HEK293 (cell line): ENCODE results near the gene ACYP1.

Source experiments
- ZNF223 ChIP-seq: fragments of 450-650 bp; formaldehyde crosslinking; IDR thresholded peaks from 2 replicates; pipeline ENCODE4 v1.5.1; 2016; ENCODE audit warnings: missing biosample characterization, missing genetic modification characterization
- ZNF274 ChIP-seq, 2 experiments: fragments of 200-500 bp in 1 of 2; fragments of 450-650 bp in 1 of 2; sonication (Bioruptor generic) in 1 of 2; formaldehyde crosslinking in 1 of 2; IDR thresholded peaks; 2 replicates each; pipeline versions ENCODE4 v1.5.1 to v1.6.1; 2014 to 2016; ENCODE audit warnings: borderline replicate concordance in 1 of 2, inconsistent platforms in 1 of 2, low read length in 1 of 2, missing biosample characterization in 1 of 2, missing genetic modification characterization in 1 of 2
- ZNF324 ChIP-seq: fragments of 450-650 bp; formaldehyde crosslinking; IDR thresholded peaks from 2 replicates; pipeline ENCODE4 v1.5.1; 2016; ENCODE audit warnings: missing biosample characterization, missing genetic modification characterization
- ZNF610 ChIP-seq: fragments of 450-650 bp; formaldehyde crosslinking; IDR thresholded peaks from 2 replicates; pipeline ENCODE4 v1.5.1; 2016; ENCODE audit warnings: missing biosample characterization, missing genetic modification characterization, borderline replicate concordance
- TF ChIP-seq, protein P1 (sequence below): fragments of 450-650 bp; formaldehyde crosslinking; IDR thresholded peaks from 2 replicates; pipeline ENCODE4 v1.5.1; 2016; ENCODE audit warnings: missing biosample characterization, missing genetic modification characterization
- TF ChIP-seq, protein P2 (sequence below): fragments of 450-650 bp; formaldehyde crosslinking; optimal IDR thresholded peaks from 2 replicates; pipeline ENCODE3; 2016; ENCODE audit warnings: missing biosample characterization, mild to moderate bottlenecking, missing genetic modification characterization

DNA sequence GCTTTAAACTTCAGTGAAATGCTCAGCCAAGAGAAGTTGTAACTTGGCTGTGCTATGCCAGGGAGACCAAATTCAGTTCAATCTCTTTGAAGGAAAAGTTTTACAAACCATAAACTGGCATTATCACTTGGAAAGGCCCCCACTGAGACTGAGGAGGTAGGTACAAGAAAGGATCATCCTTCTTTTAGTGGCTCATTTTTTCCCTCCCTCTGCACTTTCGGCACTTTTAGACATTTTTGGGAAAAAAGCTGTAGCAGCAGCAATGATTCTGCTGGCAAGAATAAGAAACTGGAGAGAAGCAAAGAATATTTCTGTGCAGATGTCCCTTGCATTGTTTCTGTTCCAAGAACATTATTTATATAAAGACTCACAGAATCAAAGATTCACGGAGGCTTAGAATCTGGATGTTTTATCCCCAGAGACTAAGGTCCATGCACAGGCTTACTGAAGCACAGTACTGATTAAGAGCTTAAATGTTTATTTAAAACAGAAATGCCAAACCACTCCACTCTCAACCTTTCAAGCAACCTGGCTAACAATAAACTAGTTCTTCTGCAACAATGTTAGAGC lies 17.9 kb upstream of the ACYP1 start:
- TF ChIP-seq, protein P1, sequence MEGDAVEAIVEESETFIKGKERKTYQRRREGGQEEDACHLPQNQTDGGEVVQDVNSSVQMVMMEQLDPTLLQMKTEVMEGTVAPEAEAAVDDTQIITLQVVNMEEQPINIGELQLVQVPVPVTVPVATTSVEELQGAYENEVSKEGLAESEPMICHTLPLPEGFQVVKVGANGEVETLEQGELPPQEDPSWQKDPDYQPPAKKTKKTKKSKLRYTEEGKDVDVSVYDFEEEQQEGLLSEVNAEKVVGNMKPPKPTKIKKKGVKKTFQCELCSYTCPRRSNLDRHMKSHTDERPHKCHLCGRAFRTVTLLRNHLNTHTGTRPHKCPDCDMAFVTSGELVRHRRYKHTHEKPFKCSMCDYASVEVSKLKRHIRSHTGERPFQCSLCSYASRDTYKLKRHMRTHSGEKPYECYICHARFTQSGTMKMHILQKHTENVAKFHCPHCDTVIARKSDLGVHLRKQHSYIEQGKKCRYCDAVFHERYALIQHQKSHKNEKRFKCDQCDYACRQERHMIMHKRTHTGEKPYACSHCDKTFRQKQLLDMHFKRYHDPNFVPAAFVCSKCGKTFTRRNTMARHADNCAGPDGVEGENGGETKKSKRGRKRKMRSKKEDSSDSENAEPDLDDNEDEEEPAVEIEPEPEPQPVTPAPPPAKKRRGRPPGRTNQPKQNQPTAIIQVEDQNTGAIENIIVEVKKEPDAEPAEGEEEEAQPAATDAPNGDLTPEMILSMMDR, result no peak
- TF ChIP-seq ZNF324 (tag by site-specific recombination), result no peak
- no peak for TF ChIP-seq ZNF274 (IDR thresholded peaks at IDR 0.05; ENCODE audit: low read length)
- TF ChIP-seq ZNF274 (tag by site-specific recombination; IDR thresholded peaks at IDR 0.05; ENCODE audit: borderline replicate concordance), result no peak
- no peak for TF ChIP-seq ZNF610 (tag by site-specific recombination)
- no peak for TF ChIP-seq ZNF223
- TF ChIP-seq, protein P2, sequence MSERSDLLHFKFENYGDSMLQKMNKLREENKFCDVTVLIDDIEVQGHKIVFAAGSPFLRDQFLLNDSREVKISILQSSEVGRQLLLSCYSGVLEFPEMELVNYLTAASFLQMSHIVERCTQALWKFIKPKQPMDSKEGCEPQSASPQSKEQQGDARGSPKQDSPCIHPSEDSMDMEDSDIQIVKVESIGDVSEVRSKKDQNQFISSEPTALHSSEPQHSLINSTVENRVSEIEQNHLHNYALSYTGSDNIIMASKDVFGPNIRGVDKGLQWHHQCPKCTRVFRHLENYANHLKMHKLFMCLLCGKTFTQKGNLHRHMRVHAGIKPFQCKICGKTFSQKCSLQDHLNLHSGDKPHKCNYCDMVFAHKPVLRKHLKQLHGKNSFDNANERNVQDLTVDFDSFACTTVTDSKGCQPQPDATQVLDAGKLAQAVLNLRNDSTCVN, result no peak
